GM12892 (cell line): Measurements from ENCODE around the gene PPP1R12A.

Experiments
- POLR2A ChIP-seq: IDR thresholded peaks from 2 replicates; pipeline ENCODE4 v1.6.1; 2011; ENCODE audit warnings: low read depth, low read length, control low read depth
- POLR2AphosphoS5 ChIP-seq: IDR thresholded peaks from 2 replicates; pipeline ENCODE4 v1.6.1; 2011; ENCODE audit warnings: low read depth, low read length, control low read depth
- TAF1 ChIP-seq: IDR thresholded peaks from 2 replicates; pipeline ENCODE4 v1.6.1; 2011; ENCODE audit warnings: low read depth, mild to moderate bottlenecking, control low read depth, low read length, borderline replicate concordance

DNA sequence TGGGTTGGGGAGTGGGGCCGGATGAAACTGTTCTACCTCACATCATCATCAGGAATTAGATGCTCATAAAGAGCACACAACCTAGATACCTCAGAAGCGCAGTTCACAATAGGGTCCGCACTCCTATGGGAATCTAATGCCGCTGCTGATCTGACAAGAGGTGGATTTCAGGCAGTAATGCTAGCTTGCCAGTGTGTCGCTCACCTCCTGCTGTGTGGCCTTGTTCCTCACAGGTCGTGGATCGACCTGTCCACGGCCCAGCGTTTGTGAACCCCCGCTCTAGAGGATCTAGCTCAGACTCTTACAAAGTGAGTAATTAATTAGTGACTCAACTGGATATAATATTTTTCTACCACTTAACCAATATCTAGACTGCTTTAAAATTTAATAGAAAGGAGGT lies 5.8 kb downstream of the PPP1R12A start:
- TF ChIP-seq POLR2A = no peak
- TF ChIP-seq POLR2AphosphoS5 = no peak
- no peak for TF ChIP-seq TAF1
